HG03378 (cell line): ENCODE measurements around the gene TMEM131.
"Not testable (repeated sequence)": the region's sequence is repeated elsewhere in the genome, so short reads cannot be mapped to it uniquely, and the experiment has no call there.

Source experiments
- ATAC-seq: cut with Tn5 transposase; IDR thresholded peaks from one replicate; pipeline ENCODE4 v1.9.1; 2021; ENCODE audit warnings: mild to moderate bottlenecking, moderate library complexity; ENCODE audit not compliant: unreplicated experiment

TMEM131 gene

DNA sequence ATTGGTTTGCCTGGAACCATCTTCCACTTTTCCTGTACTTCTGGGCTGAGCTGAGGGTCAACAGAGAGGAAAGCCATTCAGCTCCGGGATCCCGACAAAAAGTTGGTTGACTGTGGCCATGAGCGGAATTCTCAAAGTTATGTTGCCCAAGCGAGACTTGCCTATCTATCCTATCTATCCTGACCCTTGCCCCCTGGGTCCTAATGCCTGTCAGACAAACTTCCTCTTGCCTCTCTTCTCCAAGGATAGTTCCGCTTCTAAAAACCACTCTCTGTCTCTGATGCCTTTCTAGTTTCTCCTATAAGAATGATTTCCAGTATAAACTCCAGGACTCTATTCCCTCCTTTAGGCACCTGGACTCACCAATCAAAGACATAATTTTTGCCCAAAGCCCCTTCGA, 173.9 kb downstream of the TMEM131 start:
- not testable (repeated sequence) for ATAC-seq

DNA sequence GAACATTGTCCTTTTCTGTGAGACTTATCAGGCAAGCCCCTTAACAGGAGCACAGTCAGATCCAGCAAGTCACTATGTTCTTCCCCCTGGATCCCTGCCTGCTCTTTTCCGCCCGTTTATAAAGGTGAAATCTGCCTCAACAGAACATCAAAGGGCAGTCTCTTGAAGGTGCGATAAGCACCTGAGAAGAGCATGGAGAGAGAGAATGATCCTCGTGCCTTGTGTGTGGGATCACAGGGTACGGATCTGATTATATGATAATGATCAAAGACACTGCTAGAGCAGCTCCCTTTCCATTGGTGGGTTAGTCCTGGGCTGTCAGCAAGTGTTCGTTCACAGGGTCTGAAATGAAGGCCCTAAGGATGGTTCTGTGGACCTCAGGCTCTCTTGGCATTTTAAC, 176.0 kb downstream of the TMEM131 start:
- no peak for ATAC-seq

DNA sequence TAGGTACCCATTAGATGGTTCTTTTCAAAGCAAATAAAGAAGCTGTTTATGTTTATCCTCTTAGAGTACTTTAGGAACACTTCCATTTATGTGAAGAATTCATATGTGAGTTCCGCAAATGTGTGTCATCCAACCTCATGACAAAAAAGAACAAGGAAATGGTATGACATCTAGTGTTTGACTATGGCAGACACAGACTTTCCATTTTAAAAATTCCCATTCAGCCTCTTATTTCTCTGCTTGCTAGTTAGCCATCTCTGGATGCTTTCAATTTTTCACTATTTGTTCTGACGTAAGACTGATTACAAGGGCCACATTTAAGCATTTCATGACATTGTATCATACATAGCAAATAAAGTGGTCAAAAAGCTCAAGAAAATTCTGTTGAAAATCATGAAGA, 179.3 kb downstream of the TMEM131 start:
- ATAC-seq, result no peak

DNA sequence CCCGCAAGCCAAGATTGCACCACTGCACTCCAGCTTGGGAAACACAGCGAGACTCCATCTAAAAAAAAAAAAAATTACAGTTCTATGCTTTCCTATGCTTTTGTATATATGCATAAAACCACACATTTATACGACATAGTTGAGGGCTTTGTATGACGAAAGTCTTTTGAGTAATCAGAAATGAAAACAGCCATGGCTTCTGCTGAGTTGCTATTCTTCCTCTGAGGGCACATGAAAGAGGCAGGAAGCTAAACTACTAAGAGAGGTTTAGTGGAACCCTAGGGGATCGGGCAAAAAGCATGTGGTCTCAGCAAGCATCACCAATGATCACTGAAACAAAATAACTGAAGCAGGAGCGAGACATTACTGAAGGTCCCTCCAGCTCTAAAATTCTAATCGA, 182.8 kb downstream of the TMEM131 start:
- no peak for ATAC-seq

DNA sequence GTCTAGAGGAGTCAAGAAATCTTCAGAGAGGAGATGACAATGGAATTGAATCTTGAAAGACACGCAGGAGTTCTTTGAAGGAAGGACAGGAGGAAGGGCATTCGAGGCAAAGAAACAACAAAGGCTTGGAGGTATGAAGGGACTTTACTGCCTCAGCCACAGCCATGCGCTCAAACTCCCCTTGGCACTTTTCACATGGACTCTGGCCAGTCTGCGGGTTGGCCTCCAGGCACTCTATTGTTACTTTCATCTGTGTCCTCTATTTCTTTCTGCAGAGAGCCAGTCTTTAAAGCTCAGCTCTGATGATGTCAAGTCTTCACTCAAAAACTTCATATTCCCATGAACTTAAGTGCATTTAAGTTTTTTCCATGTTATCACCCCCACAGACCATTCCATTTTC, 186.9 kb downstream of the TMEM131 start:
- ATAC-seq, result no peak

DNA sequence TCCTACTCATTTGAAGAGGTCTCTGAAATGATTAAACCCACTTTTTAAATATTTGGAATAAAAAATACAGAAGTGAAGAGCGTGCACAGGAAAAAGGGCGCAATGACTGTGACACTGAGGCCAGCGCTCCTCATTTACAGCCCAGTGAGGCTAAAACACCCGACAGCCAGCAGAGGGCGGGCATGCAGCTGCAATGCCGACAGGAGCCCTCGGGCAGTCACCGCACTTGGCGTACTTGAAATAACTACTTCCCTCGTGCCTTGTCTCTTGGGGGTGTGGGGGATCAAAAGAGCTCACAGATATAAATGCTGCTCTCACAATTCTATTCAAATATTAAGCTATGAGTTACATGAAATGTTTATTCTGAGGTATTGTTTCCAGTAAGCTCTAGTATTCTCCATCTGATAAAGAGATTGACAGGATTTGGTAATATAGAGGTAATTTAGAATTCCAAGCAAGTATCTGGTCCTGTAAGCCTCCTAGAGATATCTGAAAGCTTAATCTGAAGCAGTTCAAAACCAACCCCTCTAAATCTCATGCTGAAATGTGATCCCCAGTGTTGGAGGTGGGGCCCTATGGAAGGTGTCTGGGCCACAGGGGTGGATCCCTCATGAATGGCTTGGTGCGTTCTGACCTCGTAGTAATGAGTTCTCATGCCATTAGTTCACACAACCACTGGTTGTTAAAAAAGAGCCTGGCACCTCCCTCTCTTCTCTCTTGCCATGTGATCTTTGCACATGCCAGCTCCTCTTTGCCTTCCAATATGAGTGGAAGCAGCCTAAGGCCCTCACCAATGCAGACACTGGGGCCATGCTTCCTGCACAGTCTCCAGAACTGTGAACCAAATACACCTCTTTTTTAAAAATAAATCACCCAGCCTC, 188.8 kb downstream of the TMEM131 start:
- no peak for ATAC-seq

DNA sequence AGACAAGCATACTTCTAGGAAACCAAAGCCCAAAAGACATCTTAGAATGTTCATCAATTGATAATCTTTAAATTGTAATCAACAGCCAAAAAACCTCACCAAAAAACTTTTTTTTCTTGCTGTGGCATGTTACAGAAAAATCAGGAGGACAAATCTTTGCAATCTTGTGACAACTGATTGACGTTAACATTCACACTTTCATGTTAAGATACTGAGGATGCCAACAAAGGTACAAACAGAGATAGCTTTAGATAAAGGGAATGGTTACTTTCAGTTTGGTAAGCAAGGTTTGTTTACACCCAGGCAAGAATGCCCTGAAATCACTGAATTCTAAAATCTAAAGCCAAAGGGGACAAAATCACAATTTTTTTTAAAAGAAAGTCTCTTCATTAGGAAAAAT, 190.0 kb downstream of the TMEM131 start:
- ATAC-seq, result no peak

DNA sequence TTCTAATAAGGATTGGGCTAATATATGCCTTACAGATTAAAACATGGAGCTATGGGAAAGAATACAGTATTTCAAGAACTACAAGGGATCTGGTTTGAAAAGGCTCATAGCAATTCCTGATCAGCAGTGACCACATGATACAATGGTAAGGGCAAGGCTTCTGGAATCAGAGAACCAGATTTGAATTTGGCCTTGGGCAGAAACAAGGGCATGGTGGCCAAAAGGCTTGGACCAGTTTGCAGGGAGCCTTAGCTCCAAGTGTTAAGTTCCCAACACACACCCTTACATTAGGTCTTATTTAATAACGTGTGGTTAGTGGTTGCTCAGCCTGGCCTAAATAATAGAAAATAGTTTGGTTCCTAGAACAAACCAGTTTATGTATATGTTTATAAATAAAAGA, 194.7 kb downstream of the TMEM131 start:
- no peak for ATAC-seq

DNA sequence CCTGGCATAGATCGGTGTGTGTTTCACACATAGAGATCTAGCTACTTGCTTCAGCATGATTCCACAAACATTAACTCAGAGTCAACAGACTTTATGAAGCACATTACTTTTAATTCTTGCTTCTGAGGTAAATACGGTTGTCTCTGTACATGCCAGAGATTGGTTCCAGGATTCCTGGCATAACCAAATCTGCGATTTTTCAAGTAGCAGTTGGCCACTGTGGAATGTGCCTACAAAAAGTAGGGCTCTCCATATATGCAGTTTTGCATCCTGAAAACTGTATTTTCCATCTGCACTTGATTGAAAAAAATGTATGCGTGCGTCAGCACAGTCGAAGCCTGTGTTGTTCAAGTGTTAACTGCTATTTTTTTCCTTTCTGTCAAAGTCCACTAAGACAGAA, 197.3 kb downstream of the TMEM131 start:
- no peak for ATAC-seq

DNA sequence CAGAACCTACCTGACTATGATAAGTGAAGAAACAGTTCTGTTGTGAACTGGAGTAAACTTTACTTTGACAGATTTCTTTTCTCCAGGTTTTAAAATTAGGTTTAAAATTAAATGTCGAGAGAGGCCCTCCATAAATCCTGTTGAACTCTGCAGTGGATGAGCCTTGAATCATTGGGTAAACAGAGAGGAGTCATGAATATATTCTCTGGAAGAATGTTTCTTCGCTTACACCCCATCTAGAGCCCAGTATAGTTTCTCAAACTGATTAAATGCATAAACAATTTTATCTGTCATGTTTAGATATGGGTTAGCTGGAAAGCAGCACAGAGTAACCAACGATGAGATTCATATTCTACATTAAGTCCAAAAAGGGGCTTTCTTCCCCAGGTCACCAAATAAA, 198.4 kb downstream of the TMEM131 start:
- ATAC-seq, result no peak

DNA sequence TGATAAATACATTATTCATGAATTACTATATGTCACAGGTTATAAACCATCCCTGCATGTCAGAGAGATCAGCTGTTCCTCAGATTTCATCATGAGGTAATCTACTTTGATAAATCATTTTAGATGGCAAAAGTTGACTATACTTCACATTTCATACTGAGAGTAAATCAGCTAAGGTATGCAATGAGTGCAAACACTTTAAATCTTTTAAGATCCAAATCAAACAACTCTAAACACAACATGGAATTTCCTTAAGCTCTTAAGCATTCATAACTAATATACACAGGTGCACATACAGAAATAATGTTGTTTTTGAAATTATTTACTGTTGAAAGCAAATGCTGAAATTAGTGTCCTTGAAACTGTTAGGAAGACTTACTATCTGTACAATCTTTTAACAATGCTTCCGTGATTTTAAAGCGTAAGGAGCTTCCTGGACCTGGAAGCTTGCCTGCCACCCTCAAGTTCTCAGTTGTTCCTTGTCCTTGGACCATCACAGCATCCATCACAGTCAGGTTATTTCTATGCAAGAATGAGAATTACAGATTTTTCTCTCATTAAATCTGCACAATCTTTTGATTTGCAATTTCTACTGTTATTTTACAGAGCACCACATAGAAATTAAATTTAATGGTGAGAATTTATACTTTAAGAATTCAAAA, 199.2 kb downstream of the TMEM131 start:
- ATAC-seq, result no peak

DNA sequence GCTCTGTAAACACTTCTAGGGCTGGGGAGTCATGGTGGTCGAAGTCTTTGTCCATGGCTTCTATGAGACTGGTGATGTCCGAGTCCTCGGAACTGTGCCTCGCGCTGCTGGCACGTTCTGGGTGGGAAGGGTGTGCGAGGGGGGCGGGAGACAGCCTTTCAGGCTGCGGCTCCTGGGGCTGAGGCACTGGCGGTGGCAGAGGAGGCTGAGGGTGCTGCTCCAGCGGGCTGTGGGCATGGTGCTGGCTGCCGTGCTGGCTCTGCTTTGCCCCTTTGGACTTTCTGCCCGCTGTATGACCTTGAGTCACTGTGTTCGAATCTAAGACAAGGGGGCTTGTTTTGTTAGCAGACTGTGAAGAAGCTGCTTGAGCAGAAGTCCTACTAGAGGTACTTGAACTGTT, 203.3 kb downstream of the TMEM131 start:
- ATAC-seq, result no peak

DNA sequence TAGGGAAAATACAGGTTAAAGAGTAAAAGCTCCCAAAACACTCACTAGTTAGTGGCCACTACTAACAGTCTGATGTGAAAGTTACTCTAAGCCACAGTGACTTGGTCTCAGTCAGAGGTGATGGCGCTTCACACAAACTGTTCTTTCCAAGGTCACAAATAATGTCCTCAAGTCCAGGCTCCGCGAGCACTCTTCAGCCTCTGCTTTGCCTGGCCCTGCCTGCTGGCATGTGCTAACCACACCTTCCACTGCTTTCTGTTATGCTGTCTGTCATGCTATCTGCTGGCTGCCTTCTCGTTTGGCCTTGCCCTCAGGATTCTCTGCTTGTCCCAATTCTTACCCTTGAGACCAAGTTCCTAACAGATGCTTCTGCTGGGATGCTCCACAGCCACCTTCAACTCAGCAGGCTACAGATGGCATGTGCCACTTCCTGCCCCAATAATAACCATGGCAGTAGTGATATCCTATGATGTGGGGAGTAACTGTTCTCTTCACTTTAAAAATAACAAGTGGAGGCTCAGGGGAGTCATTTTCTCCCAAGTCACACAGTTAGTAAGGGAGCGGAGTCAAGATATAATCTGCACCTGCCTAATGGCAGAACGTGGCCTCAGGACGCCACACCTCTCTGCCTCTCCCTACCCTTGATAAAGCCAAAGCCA, 206.6 kb downstream of the TMEM131 start:
- ATAC-seq, result no peak

DNA sequence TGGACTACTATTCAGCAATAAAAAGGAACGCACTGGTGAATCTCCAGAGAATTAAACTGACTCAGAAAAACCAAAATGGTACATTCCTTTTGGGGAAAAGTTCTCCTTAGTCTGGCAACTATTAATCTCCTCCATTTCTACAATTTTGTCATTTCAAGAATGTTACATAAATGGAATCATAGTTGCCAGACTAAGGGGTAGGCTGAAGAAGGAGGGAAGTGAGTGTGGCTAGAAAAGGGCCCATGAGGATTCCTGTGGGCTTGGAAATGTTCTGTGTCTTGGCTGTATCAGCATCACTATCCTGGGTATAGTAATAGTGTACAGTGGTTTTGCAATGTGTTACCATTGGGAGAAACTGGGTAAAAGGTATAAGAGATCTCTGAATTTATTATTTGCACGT, 209.9 kb downstream of the TMEM131 start:
- ATAC-seq, result no peak

DNA sequence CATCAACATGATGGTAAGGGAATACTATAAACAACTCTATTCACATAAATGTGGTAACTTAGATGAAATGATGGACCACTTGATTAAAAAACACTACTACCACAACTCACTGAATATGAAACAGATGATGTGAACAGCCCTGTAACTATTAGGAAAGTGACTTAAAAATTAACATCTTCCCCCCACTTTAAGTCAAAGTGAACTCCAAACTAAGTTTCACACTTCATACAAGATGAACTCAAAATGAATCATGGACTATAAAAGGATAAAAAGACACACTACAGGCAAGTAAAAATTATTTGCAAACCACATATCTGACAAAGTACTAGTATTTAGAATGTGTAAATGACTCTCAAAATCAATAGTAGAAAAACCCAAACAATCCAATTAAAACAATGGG, 210.8 kb downstream of the TMEM131 start:
- no peak for ATAC-seq

DNA sequence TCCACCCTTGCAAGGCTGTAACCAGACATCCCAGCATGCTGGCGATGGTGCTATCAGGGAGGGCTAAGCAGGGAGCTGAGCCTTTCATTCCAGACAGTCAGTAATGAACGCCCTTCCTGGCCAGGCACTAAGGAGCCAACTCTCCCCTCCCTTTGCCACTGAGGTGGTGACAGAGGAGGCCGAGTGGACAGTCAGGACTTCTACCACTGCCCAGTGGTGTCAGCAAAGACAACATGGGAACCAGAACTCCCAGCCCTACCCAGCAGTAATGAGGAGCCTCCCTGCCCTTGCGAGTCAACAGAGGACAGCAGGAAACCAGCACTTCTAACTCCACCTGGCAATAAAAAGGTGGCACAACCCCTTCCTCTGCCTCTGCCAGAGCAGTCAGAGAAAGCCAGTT, 213.8 kb downstream of the TMEM131 start:
- no peak for ATAC-seq

DNA sequence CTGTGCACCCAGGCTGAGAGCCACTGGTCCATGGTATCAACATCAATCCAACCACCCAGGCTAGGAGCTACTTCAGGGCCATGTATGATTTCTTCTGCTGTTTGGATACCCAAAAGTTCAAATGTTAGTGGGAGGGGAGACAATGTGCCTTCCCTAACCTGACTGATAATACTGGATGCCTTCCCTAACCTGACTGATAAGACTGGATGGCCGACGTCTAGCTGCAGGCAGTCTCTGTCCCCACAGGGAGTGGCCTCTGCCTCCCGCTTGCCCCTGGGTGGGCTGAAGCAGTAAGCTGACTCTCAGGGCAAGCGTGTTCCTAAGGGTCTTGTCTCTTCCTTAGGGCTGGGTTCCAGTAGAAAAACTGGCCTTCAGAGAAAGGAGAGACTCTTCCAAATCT, 216.6 kb downstream of the TMEM131 start:
- ATAC-seq, result no peak

DNA sequence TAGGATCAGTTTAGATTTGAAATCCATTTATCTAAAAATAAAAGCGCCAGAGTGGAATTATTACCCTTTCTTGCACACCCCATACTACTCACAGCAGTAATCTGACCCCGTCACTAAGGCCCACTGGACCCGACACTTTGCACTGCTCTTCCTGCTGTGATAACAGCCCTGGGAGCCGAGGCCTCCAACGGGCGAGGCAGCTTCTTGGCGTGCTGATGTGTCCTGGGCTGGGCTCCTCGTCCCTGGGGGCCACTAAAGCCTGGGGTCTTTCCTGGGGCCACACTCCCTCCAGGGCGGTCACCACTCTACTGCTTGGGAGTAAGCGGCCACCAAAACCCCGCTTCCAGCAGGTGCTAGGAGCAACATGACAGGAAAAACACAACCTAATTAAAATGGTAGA, 220.7 kb downstream of the TMEM131 start:
- no peak for ATAC-seq

DNA sequence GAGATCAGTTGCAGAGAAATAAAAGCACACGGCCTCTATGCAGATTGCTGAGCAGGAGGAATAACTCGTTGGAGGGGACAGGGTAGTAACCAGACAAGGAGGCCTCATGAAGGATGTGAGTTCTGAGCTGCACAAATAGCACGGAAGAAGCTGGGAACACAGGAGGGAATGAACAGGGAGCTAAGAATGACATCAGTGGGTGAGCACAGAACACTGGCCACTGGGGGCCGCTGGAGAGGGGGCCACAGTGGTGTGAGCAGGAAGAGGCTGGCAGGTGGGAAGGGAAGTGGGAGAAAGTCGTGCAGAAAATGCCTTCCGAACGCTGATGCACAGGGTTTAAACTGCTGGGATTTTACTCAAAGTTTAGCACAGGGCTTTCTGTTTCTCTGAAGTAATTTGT, 221.3 kb downstream of the TMEM131 start:
- no peak for ATAC-seq

DNA sequence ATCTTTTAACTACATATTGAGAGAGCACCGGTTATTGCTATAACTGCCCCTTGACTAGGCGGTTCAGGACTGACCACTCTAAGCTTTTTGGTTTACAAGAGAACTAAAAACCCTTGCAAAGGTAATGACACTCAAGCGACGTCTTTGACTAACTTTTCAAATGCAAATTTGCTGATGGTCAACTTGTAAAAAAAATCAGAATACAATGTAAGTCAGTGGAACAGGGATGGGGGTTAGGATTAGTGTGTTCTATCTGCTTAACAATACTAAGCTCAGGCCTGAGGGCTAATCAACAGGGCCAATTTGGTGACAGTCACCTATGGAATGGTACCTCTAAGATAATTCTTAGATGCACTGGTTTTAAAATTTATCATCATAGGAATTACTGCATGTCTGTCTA, 225.3 kb downstream of the TMEM131 start:
- ATAC-seq, result no peak

DNA sequence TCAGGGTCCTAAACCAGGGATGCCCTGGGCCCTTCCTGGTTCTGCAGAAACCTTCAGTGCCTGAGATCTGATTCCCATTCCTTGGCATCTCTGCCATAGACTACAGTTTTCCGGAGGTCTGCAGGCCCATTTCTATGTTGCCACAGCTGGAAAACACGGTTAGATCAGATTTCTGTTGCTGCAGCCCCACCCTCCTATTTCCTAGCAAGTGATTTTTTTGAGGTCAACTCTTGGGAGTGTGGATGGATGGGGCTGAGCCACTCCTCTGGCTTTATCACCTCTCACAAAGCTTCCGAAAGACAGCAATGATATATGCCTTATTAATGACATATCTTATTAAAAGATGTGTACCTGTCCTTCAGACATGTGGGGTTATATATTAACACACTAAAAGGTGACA, 226.0 kb downstream of the TMEM131 start:
- no peak for ATAC-seq

DNA sequence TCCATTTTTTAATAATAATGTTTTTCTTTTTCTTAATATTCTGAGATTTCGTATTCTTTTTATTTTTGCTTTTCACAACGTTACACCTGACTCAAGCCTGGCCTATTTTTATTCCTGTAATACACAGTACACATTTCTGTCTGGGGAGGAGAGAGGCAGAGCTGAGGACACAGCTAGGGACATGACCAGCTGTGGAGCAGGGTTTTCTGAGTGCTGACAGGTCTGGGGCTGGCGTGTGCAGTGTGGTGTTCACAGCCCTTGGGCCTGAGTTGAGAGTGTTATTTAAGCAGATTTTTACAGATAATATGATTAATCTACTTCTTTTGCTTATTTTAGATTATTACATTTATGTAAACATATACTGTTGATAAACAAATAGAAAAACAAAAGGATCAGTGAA, 226.4 kb downstream of the TMEM131 start:
- ATAC-seq, result no peak
